Stimulated activated CD4-positive, alpha-beta T cell treated with anti-CD3 and anti-CD28 coated beads, Interleukin-1b, Interleukin-23, amount 100 ng/mL, for 48 hours (primary cell): Measurements from ENCODE around the gene UBTD1.
A peak's percentile ranks its signal among the peaks of the same experiment; 100 is the strongest.
"Not testable (repeated sequence)": the region's sequence is repeated elsewhere in the genome, so short reads cannot be mapped to it uniquely, and the experiment has no call there.

Experiments used
- DNase-seq: peaks from one replicate; pipeline ENCODE4 v3.0.0-alpha.2; 2020

UBTD1 gene

GRCh38 chr10:97540669-97541500 lies 42.2 kb downstream of the UBTD1 start:
- no peak for DNase-seq

- peak; percentile 43 for DNase-seq
These were observed 43.7 kb downstream of the UBTD1 start for GRCh38 chr10:97542169-97543024.

GRCh38 chr10:97543025-97543546 lies 44.4 kb downstream of the UBTD1 start:
- peak; percentile 78 for DNase-seq

GRCh38 chr10:97546456-97547270 lies 47.9 kb downstream of the UBTD1 start:
- DNase-seq, result no peak

GRCh38 chr10:97547271-97547600 lies 48.5 kb downstream of the UBTD1 start:
- DNase-seq, result no peak

GRCh38 chr10:97547962-97548361 lies 49.2 kb downstream of the UBTD1 start:
- DNase-seq, result no peak

- no peak for DNase-seq
These were observed 50.2 kb downstream of the UBTD1 start for GRCh38 chr10:97548828-97549455.

- no peak for DNase-seq
These were observed 51.0 kb downstream of the UBTD1 start for GRCh38 chr10:97549587-97550322.

- DNase-seq, result no peak
These were observed 51.8 kb downstream of the UBTD1 start for GRCh38 chr10:97550336-97551149.

GRCh38 chr10:97551271-97551670 lies 52.5 kb downstream of the UBTD1 start:
- DNase-seq, result no peak

GRCh38 chr10:97553575-97554031 lies 54.9 kb downstream of the UBTD1 start:
- DNase-seq, result peak; percentile 65

GRCh38 chr10:97554336-97554735 lies 55.6 kb downstream of the UBTD1 start:
- not testable (repeated sequence) for DNase-seq

- not testable (repeated sequence) for DNase-seq
These were observed 56.8 kb downstream of the UBTD1 start for GRCh38 chr10:97555541-97555940.

- DNase-seq, result not testable (repeated sequence)
These were observed 62.1 kb downstream of the UBTD1 start for GRCh38 chr10:97560731-97561381.

GRCh38 chr10:97561386-97562077 lies 62.8 kb downstream of the UBTD1 start:
- DNase-seq, result not testable (repeated sequence)

GRCh38 chr10:97562329-97562728 lies 63.6 kb downstream of the UBTD1 start:
- DNase-seq, result not testable (repeated sequence)

GRCh38 chr10:97563337-97563736 lies 64.6 kb downstream of the UBTD1 start:
- DNase-seq, result no peak

GRCh38 chr10:97564776-97565175 lies 66.1 kb downstream of the UBTD1 start:
- no peak for DNase-seq

- peak; percentile 24 for DNase-seq
These were observed 67.7 kb downstream of the UBTD1 start for GRCh38 chr10:97566336-97566996.
